Activated naive CD8-positive, alpha-beta T cell treated with anti-CD3 and anti-CD28 coated beads for 36 hours (primary cell): ENCODE measurements around the gene FBLIM1. TPM values are rescaled to one million over a fixed set of nuclear protein-coding genes. Genes with fewer than 3 reads are reported as not detected.

Experiments
- DNase-seq: peaks from one replicate; pipeline ENCODE4 v3.0.0; 2021
- H3K27ac Mint-ChIP-seq: one replicate; pipeline ENCODE4 v1.8.0; 2022; ENCODE audit warnings: mild to moderate bottlenecking, moderate library complexity, mixed read lengths
- H3K27me3 Mint-ChIP-seq: one replicate; pipeline ENCODE4 v1.8.0; 2022; ENCODE audit warnings: mild to moderate bottlenecking, mixed read lengths
- H3K36me3 Mint-ChIP-seq: one replicate; pipeline ENCODE4 v1.8.0; 2021; ENCODE audit warnings: mild to moderate bottlenecking, mixed read lengths
- H3K4me1 Mint-ChIP-seq: one replicate; pipeline ENCODE4 v1.8.0; 2021; ENCODE audit warnings: mixed read lengths
- H3K4me3 Mint-ChIP-seq: one replicate; pipeline ENCODE4 v1.8.0; 2022; ENCODE audit warnings: mild to moderate bottlenecking, moderate library complexity, mixed read lengths
- H3K9me3 Mint-ChIP-seq: one replicate; pipeline ENCODE4 v1.8.0; 2022; ENCODE audit warnings: mixed read lengths
- total RNA-seq, 2 experiments: library from RNA; stranded (reverse); gene quantifications; one replicate each; pipeline ENCODE4 v1.2.3, GENCODE V29; 2021

FBLIM1 gene
- total RNA-seq, 2 experiments from 2014 or later, result not detected

- Mint-ChIP-seq H3K4me1 (peaks cover 6% of the 10 kb centered on the region), H3K36me3 (no peaks in the 10 kb centered on the region), H3K9me3 (no peaks in the 10 kb centered on the region), H3K4me3 (no peak overlapping the region), H3K27me3 (peaks cover 29% of the 10 kb centered on the region), H3K27ac (no peak overlapping the region)
- no peak for DNase-seq
These were observed 6.9 kb upstream of the FBLIM1 start for GRCh38 chr1:15751717-15752116.

- H3K9me3 Mint-ChIP-seq, result no peaks in the 10 kb centered on the region
- no peaks in the 10 kb centered on the region for H3K36me3 Mint-ChIP-seq
- peaks cover 46% of the 10 kb centered on the region for H3K27me3 Mint-ChIP-seq
- H3K27ac Mint-ChIP-seq, result no peak overlapping the region
- H3K4me3 Mint-ChIP-seq, result no peak overlapping the region
- no peak for DNase-seq
- H3K4me1 Mint-ChIP-seq, result peaks cover 6% of the 10 kb centered on the region
These were observed 4.8 kb upstream of the FBLIM1 start for GRCh38 chr1:15753776-15754175.

- H3K9me3 Mint-ChIP-seq, result no peaks in the 10 kb centered on the region
- DNase-seq, result no peak
- peaks cover 6% of the 10 kb centered on the region for H3K4me1 Mint-ChIP-seq
These were observed 3.5 kb upstream of the FBLIM1 start for GRCh38 chr1:15755021-15755645.

DNA sequence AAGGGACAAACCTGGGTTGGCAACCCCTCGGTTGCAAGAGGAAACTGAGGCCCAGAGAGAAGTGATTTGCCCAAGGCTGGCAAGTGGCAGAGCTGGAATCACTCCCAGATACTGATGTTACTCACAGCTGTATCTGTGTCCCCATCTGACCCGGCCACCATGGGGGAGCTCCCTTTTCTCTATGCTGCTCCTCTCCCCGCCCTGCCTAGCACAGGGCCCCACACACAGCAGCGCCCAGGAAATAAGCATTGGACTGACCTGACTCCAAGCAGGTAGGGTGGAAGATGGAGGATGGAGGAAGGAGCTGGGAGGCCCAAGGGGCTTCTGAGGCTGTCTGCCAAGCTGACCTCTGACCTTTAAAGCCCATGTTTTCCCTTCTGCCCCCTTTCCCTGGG, 3.0 kb upstream of the FBLIM1 start:
- no peak for DNase-seq

More at GRCh38 chr1:15755021-15755645, 3.5 kb upstream of the FBLIM1 start:
- Mint-ChIP-seq H3K36me3 (no peaks in the 10 kb centered on the region), H3K4me3 (no peak overlapping the region), H3K27ac (no peak overlapping the region), H3K27me3 (peaks cover 55% of the 10 kb centered on the region)

GRCh38 chr1:15756143-15757015, 2.2 kb upstream of the FBLIM1 start:
- Mint-ChIP-seq H3K27me3 (peaks cover 68% of the 10 kb centered on the region), H3K36me3 (no peaks in the 10 kb centered on the region), H3K9me3 (no peaks in the 10 kb centered on the region), H3K4me1 (peaks cover 6% of the 10 kb centered on the region), H3K4me3 (no peak overlapping the region), H3K27ac (no peak overlapping the region)
- no peak for DNase-seq

More for the DNA sequence above, 3.0 kb upstream of the FBLIM1 start:
- Mint-ChIP-seq H3K27ac (no peak overlapping the region), H3K4me1 (peaks cover 6% of the 10 kb centered on the region), H3K27me3 (peaks cover 60% of the 10 kb centered on the region), H3K9me3 (no peaks in the 10 kb centered on the region), H3K36me3 (no peaks in the 10 kb centered on the region), H3K4me3 (no peak overlapping the region)

GRCh38 chr1:15757016-15757543, 1.5 kb upstream of the FBLIM1 start:
- DNase-seq, result no peak
- Mint-ChIP-seq H3K4me1 (peaks cover 6% of the 10 kb centered on the region), H3K27ac (no peak overlapping the region), H3K4me3 (no peak overlapping the region), H3K36me3 (no peaks in the 10 kb centered on the region), H3K9me3 (no peaks in the 10 kb centered on the region), H3K27me3 (peaks cover 69% of the 10 kb centered on the region)

DNA sequence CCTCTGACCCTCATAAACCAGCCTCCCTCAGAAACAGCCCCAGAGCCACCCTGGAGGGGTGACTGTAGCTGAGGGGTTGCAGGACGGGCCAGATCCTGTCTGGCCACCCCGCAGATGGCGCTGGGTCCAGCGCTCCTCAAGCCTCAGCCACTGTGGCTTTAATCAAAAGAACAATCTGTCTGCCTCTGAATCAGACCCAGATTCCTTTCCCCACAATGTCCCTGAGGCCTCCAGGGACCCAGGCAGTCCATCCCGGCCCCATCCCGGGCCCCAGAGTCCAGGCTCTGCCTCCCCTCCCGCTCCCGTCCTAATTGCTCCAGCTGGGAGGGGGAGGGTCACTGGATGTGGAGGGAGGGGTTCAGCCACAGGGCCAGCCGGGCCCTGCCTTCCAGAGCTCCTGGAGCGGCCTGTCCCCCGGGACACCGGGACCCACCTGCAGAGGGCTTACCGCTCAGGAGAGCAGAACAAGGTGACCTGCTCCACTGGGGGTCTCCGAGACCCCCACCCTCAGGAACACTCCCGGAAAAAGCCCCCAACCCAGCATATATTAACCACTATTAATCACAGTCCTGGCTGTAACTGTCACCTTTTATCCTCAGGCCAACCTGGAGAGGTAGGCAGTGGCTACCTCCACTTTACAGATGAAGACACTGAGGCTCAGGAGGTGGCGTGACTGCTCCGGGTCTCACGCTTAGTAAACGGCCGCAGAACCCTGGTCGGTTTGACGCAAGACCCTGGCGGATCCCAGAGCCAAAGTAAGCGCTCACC, 836 bp upstream of the FBLIM1 start:
- Mint-ChIP-seq H3K27me3 (peaks cover 74% of the 10 kb centered on the region), H3K4me1 (peaks cover 6% of the 10 kb centered on the region), H3K27ac (no peak overlapping the region), H3K4me3 (peak overlapping the region; percentile 65), H3K36me3 (no peaks in the 10 kb centered on the region), H3K9me3 (no peaks in the 10 kb centered on the region)
- DNase-seq, result no peak

GRCh38 chr1:15758953-15759661, 512 bp downstream of the FBLIM1 start:
- no peak for DNase-seq
- Mint-ChIP-seq H3K27me3 (peaks cover 65% of the 10 kb centered on the region), H3K4me1 (peaks cover 6% of the 10 kb centered on the region), H3K4me3 (peak overlapping the region; percentile 20), H3K36me3 (no peaks in the 10 kb centered on the region), H3K27ac (no peak overlapping the region), H3K9me3 (no peaks in the 10 kb centered on the region)

- no peak for DNase-seq
- Mint-ChIP-seq H3K4me1 (peaks cover 6% of the 10 kb centered on the region), H3K36me3 (no peaks in the 10 kb centered on the region), H3K9me3 (no peaks in the 10 kb centered on the region), H3K4me3 (no peak overlapping the region), H3K27me3 (peaks cover 58% of the 10 kb centered on the region), H3K27ac (no peak overlapping the region)
These were observed 2.1 kb downstream of the FBLIM1 start for GRCh38 chr1:15760520-15761211.

DNA sequence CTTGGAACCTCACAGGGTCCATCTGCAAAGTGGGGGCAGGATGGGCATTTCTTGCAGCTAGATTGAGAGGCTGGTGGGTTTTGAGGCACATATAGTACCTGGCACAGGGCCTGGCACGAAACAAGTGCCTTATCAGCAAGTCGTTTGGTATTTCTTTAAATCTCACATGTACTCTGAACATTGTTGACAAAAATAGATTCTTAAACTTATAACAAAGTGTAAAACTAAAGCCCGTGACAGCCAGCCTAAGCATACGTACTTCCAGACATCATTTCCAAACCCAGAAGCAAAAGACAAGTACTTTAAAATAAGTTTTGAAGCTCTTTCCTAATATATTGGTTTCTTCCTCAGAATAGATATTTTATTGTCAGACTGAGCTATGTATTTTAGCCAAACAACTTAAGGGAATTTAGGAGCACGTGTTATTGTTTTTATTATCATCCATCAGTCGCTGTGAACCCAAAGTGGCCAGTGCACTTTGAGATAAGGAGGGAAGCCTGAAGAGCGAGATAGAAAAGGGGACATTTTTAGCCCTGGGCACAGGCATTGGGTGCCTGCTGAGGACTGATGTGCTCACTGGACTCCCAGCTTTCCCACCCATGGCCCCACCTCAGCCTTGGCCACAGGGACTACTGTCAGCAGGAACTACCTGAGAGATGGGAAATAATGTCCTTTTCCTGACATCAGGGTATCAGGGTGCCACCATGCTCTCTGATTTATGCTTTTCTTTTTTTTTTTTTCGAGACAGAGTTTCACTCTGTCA, 3.0 kb downstream of the FBLIM1 start:
- Mint-ChIP-seq H3K4me1 (no peaks in the 10 kb centered on the region), H3K36me3 (no peaks in the 10 kb centered on the region), H3K27me3 (peaks cover 49% of the 10 kb centered on the region), H3K4me3 (no peak overlapping the region), H3K27ac (no peak overlapping the region), H3K9me3 (no peaks in the 10 kb centered on the region)
- no peak for DNase-seq

- H3K4me3 Mint-ChIP-seq, result no peak overlapping the region
- peaks cover 40% of the 10 kb centered on the region for H3K27me3 Mint-ChIP-seq
- no peak for DNase-seq
- no peaks in the 10 kb centered on the region for H3K36me3 Mint-ChIP-seq
- H3K9me3 Mint-ChIP-seq, result no peaks in the 10 kb centered on the region
- H3K4me1 Mint-ChIP-seq, result no peaks in the 10 kb centered on the region
- no peak overlapping the region for H3K27ac Mint-ChIP-seq
These were observed 4.0 kb downstream of the FBLIM1 start for GRCh38 chr1:15762546-15762945.

- H3K4me3 Mint-ChIP-seq, result no peak overlapping the region
- no peaks in the 10 kb centered on the region for H3K36me3 Mint-ChIP-seq
- peaks cover 30% of the 10 kb centered on the region for H3K27me3 Mint-ChIP-seq
- no peaks in the 10 kb centered on the region for H3K9me3 Mint-ChIP-seq
- H3K4me1 Mint-ChIP-seq, result no peaks in the 10 kb centered on the region
- DNase-seq, result no peak
- H3K27ac Mint-ChIP-seq, result no peak overlapping the region
These were observed 5.7 kb downstream of the FBLIM1 start for GRCh38 chr1:15764269-15764764.

DNA sequence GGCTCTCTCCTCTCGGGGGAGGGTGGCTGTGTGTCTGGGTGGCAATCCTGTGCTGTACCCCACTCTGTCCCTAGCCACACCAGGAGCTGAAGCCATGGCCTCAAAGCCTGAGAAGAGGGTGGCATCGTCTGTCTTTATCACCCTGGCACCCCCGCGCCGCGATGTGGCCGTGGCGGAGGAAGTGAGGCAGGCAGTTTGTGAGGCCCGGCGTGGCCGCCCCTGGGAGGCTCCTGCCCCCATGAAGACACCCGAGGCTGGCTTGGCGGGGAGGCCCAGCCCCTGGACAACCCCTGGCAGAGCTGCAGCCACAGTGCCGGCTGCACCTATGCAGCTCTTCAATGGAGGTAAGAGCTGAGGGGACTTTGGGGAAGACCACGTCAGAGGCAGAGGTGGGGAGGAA, 6.3 kb downstream of the FBLIM1 start:
- no peak for DNase-seq
- no peaks in the 10 kb centered on the region for H3K4me1 Mint-ChIP-seq
- no peak overlapping the region for H3K4me3 Mint-ChIP-seq
- H3K9me3 Mint-ChIP-seq, result no peaks in the 10 kb centered on the region
- no peaks in the 10 kb centered on the region for H3K36me3 Mint-ChIP-seq
- peaks cover 24% of the 10 kb centered on the region for H3K27me3 Mint-ChIP-seq
- H3K27ac Mint-ChIP-seq, result no peak overlapping the region
